Smooth muscle cell (in vitro differentiated cells): ENCODE results near the gene UBL7. TPM values are rescaled to one million over a fixed set of nuclear protein-coding genes. Genes with fewer than 3 reads are reported as not detected.
A peak's percentile ranks its signal among the peaks of the same experiment; 100 is the strongest.

Experiments used
- DNase-seq: peaks from one replicate; lab custom pipeline; 2025; ENCODE audit not compliant: unreplicated experiment; lab: John Stamatoyannopoulos, UW
- H2AFZ ChIP-seq: fragments of 200-600 bp; sonication (generic); 2 replicates; pipeline ENCODE4 v1.6.0; 2016; ENCODE audit warnings: antibody characterized with exemption, low read depth, mild to moderate bottlenecking
- H3F3A ChIP-seq: fragments of 200-600 bp; sonication (generic); 2 replicates; pipeline ENCODE4 v1.6.0; 2017; ENCODE audit warnings: antibody characterized with exemption, low read depth
- H3K27ac ChIP-seq: fragments of 200-600 bp; sonication (generic); 2 replicates; pipeline ENCODE4 v1.5.1; 2016; ENCODE audit warnings: low read depth, mild to moderate bottlenecking
- H3K27me3 ChIP-seq: fragments of 200-600 bp; sonication (generic); 2 replicates; pipeline ENCODE4 v1.6.1; 2016; ENCODE audit warnings: low read depth, mild to moderate bottlenecking
- H3K36me3 ChIP-seq: fragments of 200-600 bp; sonication (generic); 2 replicates; pipeline ENCODE4 v1.5.1; 2016; ENCODE audit warnings: low read depth
- H3K4me1 ChIP-seq: fragments of 200-600 bp; sonication (generic); 2 replicates; pipeline ENCODE4 v1.5.1; 2016; ENCODE audit warnings: low read depth
- H3K4me2 ChIP-seq: fragments of 200-600 bp; sonication (generic); 2 replicates; pipeline ENCODE4 v1.6.0; 2016; ENCODE audit warnings: mild to moderate bottlenecking
- H3K4me3 ChIP-seq: fragments of 200-600 bp; sonication (generic); 2 replicates; pipeline ENCODE4 v1.5.1; 2016; ENCODE audit warnings: mild to moderate bottlenecking
- H3K79me2 ChIP-seq: fragments of 200-600 bp; sonication (generic); 2 replicates; pipeline ENCODE4 v1.6.0; 2016; ENCODE audit warnings: low read depth, mild to moderate bottlenecking
- H3K9ac ChIP-seq: fragments of 200-600 bp; sonication (generic); 2 replicates; pipeline ENCODE4 v1.6.0; 2016; ENCODE audit warnings: low read depth
- H3K9me3 ChIP-seq: fragments of 200-600 bp; sonication (generic); replicated peaks from 2 replicates; pipeline ENCODE4 v1.5.1; 2016; ENCODE audit warnings: low read depth
- H4K20me1 ChIP-seq: fragments of 200-600 bp; sonication (generic); 2 replicates; pipeline ENCODE4 v1.6.0; 2016; ENCODE audit warnings: low read depth
- CTCF ChIP-seq: fragments of 200-600 bp; sonication (generic); IDR thresholded peaks from 2 replicates; pipeline ENCODE4 v1.5.1; 2017; ENCODE audit warnings: borderline replicate concordance, mild to moderate bottlenecking, antibody characterized with exemption; ENCODE audit not compliant: insufficient read depth, poor library complexity, severe bottlenecking
- WGBS: methylation state at CpG from one replicate; pipeline ENCODE4 v1.1.7; 2016; ENCODE audit warnings: low lambda C conversion rate; 5-methylcytosine and 5-hydroxymethylcytosine counted together
- polyA plus RNA-seq: library from polyadenylated mRNA; unstranded; fragments of >200 nt; fragmentation: Nextera tagmentation; extraction: Ambion mirVana; gene quantifications from 2 replicates; pipeline ENCODE4 v1.2.1, GENCODE V29; 2016
- total RNA-seq: library from RNA; depleted of rRNA; stranded (reverse); fragments of >200 nt; gene quantifications from 2 replicates; pipeline ENCODE4 v1.2.3, GENCODE V29; 2014

UBL7 gene
- total and polyA plus RNA-seq, 2 experiments from 2014 or later, result 60.6 to 64.4 TPM

GRCh38 chr15:74454764-74455500 is 6.0 kb downstream of the UBL7 start:
- no peak for TF ChIP-seq CTCF
- Histone ChIP-seq H3K4me2 (peak overlapping the region; percentile 56), H3F3A (peaks cover 13% of the 10 kb centered on the region), H3K27me3 (no peaks in the 10 kb centered on the region), H4K20me1 (no peaks in the 10 kb centered on the region), H2AFZ (no peak overlapping the region), H3K36me3 (no peaks in the 10 kb centered on the region), H3K9me3 (no peaks in the 10 kb centered on the region), H3K79me2 (no peaks in the 10 kb centered on the region), H3K4me1 (peaks cover 11% of the 10 kb centered on the region), H3K27ac (peak overlapping the region; percentile 75), H3K4me3 (no peak overlapping the region), H3K9ac (no peak overlapping the region)
- no peak for DNase-seq

- Histone ChIP-seq H3K4me1 (peaks cover 11% of the 10 kb centered on the region), H3K9me3 (no peaks in the 10 kb centered on the region), H4K20me1 (no peaks in the 10 kb centered on the region), H3K9ac (no peak overlapping the region), H3K4me3 (no peak overlapping the region), H3K27me3 (no peaks in the 10 kb centered on the region), H3K4me2 (peak overlapping the region; percentile 56), H3K36me3 (no peaks in the 10 kb centered on the region), H3F3A (peaks cover 13% of the 10 kb centered on the region), H3K79me2 (no peaks in the 10 kb centered on the region), H2AFZ (no peak overlapping the region), H3K27ac (peak overlapping the region; percentile 75)
- no peak for TF ChIP-seq CTCF
- DNase-seq, result no peak
- 58% methylated on average over 13 of the region's 13 CpGs for WGBS
Observed at GRCh38 chr15:74453925-74454763, 6.8 kb downstream of the UBL7 start.

- 94% methylated on average over 16 of the region's 16 CpGs for WGBS
- Histone ChIP-seq H3K36me3 (no peaks in the 10 kb centered on the region), H3K79me2 (no peaks in the 10 kb centered on the region), H2AFZ (no peak overlapping the region), H3F3A (peaks cover 13% of the 10 kb centered on the region), H3K9ac (no peak overlapping the region), H3K27me3 (no peaks in the 10 kb centered on the region), H3K4me1 (peaks cover 11% of the 10 kb centered on the region), H4K20me1 (no peaks in the 10 kb centered on the region), H3K9me3 (no peaks in the 10 kb centered on the region), H3K4me2 (no peak overlapping the region), H3K27ac (no peak overlapping the region), H3K4me3 (no peak overlapping the region)
- TF ChIP-seq CTCF, result no peak
- no peak for DNase-seq
Observed at GRCh38 chr15:74451861-74452835, 8.8 kb downstream of the UBL7 start.
